ENCODE measurements around the gene KCNK7. TPM values are rescaled to one million over a fixed set of nuclear protein-coding genes. Genes with fewer than 3 reads are reported as not detected.

The KCNK7 gene
- total and polyA plus RNA-seq, 2 experiments from 2014 or later = 0.60 TPM; not detected in 1

DNA sequence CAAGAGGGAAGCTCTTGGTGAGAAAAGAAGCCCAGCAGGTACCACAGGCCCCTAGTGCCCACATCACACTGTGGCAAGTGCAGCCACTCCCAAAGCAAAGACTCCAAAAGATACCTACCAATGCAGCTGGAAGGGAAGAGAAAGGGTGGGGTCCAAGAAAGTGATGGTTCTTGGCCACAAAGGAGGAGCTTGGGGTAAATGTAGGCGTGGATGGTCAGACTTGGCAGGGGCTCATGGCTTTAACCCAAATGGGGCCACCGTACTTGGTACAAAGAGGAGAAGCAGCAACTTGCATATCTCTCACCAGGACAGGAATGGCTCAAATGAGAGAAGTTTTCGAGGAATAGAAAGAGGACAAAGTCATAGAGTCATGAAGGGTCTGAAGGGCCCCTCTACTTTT lies 13.6 kb upstream of the KCNK7 start:
- DNase-seq (ENCODE audit: low spot score) (no peak), ATAC-seq (no peak)
- Mint-ChIP-seq H3K4me3 (no peak overlapping the region; the same call in 2 of the 3 replicates), H3K9me3 (no peaks in the 10 kb centered on the region), H3K36me3 (ENCODE audit: low read depth) (peaks cover 12% of the 10 kb centered on the region; the same call in 2 of the 3 replicates), H3K27me3 (ENCODE audit: insufficient read depth, low read depth, poor library complexity) (peaks cover 20% of the 10 kb centered on the region), H3K27ac (no peak overlapping the region), H3K4me1 (peaks cover 17% of the 10 kb centered on the region)
- Histone ChIP-seq H3F3A (replicated peaks; ENCODE audit: low read depth) (peaks cover 21% of the 10 kb centered on the region), H3K27me3 (ENCODE audit: insufficient read depth) (no peaks in the 10 kb centered on the region), H3K36me3 (ENCODE audit: insufficient read depth) (no peaks in the 10 kb centered on the region), H2AFZ (no peak overlapping the region), H3K27ac (ENCODE audit: low read depth) (no peak overlapping the region), H3K4me1 (ENCODE audit: insufficient read depth) (peaks cover 21% of the 10 kb centered on the region), H3K4me2 (no peak overlapping the region), H3K4me3 (no peak overlapping the region), H4K20me1 (replicated peaks; ENCODE audit: insufficient read depth) (no peaks in the 10 kb centered on the region; the same call in 1 of the 2 replicates), H3K79me2 (replicated peaks; ENCODE audit: insufficient read depth) (peaks cover 11% of the 10 kb centered on the region; the same call in 1 of the 2 replicates), H3K9me2 (ENCODE audit: insufficient read depth) (no peaks in the 10 kb centered on the region)
- no peak for TF ChIP-seq ZNF331 (CRISPR knock-in tag; IDR thresholded peaks at IDR 0.05; ENCODE audit: low read depth)
- TF ChIP-seq, protein P1, sequence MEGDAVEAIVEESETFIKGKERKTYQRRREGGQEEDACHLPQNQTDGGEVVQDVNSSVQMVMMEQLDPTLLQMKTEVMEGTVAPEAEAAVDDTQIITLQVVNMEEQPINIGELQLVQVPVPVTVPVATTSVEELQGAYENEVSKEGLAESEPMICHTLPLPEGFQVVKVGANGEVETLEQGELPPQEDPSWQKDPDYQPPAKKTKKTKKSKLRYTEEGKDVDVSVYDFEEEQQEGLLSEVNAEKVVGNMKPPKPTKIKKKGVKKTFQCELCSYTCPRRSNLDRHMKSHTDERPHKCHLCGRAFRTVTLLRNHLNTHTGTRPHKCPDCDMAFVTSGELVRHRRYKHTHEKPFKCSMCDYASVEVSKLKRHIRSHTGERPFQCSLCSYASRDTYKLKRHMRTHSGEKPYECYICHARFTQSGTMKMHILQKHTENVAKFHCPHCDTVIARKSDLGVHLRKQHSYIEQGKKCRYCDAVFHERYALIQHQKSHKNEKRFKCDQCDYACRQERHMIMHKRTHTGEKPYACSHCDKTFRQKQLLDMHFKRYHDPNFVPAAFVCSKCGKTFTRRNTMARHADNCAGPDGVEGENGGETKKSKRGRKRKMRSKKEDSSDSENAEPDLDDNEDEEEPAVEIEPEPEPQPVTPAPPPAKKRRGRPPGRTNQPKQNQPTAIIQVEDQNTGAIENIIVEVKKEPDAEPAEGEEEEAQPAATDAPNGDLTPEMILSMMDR (conservative IDR thresholded peaks at IDR 0.05; ENCODE audit: low read depth in 2 of 2) = no peak
- TF ChIP-seq, protein P2, sequence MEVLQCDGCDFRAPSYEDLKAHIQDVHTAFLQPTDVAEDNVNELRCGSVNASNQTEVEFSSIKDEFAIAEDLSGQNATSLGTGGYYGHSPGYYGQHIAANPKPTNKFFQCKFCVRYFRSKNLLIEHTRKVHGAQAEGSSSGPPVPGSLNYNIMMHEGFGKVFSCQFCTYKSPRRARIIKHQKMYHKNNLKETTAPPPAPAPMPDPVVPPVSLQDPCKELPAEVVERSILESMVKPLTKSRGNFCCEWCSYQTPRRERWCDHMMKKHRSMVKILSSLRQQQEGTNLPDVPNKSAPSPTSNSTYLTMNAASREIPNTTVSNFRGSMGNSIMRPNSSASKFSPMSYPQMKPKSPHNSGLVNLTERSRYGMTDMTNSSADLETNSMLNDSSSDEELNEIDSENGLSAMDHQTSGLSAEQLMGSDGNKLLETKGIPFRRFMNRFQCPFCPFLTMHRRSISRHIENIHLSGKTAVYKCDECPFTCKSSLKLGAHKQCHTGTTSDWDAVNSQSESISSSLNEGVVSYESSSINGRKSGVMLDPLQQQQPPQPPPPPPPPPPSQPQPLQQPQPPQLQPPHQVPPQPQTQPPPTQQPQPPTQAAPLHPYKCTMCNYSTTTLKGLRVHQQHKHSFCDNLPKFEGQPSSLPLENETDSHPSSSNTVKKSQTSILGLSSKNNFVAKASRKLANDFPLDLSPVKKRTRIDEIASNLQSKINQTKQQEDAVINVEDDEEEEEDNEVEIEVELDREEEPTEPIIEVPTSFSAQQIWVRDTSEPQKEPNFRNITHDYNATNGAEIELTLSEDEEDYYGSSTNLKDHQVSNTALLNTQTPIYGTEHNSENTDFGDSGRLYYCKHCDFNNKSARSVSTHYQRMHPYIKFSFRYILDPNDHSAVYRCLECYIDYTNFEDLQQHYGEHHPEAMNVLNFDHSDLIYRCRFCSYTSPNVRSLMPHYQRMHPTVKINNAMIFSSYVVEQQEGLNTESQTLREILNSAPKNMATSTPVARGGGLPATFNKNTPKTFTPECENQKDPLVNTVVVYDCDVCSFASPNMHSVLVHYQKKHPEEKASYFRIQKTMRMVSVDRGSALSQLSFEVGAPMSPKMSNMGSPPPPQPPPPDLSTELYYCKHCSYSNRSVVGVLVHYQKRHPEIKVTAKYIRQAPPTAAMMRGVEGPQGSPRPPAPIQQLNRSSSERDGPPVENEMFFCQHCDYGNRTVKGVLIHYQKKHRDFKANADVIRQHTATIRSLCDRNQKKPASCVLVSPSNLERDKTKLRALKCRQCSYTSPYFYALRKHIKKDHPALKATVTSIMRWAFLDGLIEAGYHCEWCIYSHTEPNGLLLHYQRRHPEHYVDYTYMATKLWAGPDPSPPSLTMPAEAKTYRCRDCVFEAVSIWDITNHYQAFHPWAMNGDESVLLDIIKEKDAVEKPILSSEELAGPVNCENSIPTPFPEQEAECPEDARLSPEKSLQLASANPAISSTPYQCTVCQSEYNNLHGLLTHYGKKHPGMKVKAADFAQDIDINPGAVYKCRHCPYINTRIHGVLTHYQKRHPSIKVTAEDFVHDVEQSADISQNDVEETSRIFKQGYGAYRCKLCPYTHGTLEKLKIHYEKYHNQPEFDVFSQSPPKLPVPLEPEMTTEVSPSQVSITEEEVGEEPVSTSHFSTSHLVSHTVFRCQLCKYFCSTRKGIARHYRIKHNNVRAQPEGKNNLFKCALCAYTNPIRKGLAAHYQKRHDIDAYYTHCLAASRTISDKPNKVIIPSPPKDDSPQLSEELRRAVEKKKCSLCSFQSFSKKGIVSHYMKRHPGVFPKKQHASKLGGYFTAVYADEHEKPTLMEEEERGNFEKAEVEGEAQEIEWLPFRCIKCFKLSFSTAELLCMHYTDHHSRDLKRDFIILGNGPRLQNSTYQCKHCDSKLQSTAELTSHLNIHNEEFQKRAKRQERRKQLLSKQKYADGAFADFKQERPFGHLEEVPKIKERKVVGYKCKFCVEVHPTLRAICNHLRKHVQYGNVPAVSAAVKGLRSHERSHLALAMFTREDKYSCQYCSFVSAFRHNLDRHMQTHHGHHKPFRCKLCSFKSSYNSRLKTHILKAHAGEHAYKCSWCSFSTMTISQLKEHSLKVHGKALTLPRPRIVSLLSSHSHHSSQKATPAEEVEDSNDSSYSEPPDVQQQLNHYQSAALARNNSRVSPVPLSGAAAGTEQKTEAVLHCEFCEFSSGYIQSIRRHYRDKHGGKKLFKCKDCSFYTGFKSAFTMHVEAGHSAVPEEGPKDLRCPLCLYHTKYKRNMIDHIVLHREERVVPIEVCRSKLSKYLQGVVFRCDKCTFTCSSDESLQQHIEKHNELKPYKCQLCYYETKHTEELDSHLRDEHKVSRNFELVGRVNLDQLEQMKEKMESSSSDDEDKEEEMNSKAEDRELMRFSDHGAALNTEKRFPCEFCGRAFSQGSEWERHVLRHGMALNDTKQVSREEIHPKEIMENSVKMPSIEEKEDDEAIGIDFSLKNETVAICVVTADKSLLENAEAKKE (CRISPR knock-in tag; IDR thresholded peaks at IDR 0.05) = no peak
- TF ChIP-seq ZNF114 (CRISPR knock-in tag; IDR thresholded peaks at IDR 0.05) = no peak
- no peak for TF ChIP-seq JUNB (IDR thresholded peaks at IDR 0.05; ENCODE audit: unreplicated experiment)
- no peak for TF ChIP-seq NANOG (IDR thresholded peaks at IDR 0.05; ENCODE audit: borderline replicate concordance)
- no peak for TF ChIP-seq EZH2phosphoT487 (IDR thresholded peaks at IDR 0.05; ENCODE audit: unreplicated experiment)

Data from GM23338 (cell line).